WTC11 (cell line): Measurements from ENCODE around the gene LOX. TPM values are rescaled to one million over a fixed set of nuclear protein-coding genes. Genes with fewer than 3 reads are reported as not detected.

Experiments used
- ETV6 ChIP-seq: sonication (generic); formaldehyde crosslinking; IDR thresholded peaks from 2 replicates; pipeline ENCODE4 v1.8.1; 2022; ENCODE audit warnings: mild to moderate bottlenecking, missing genetic modification reagents
- FOXJ3 ChIP-seq: sonication (generic); formaldehyde crosslinking; IDR thresholded peaks from 2 replicates; pipeline ENCODE4 v1.9.0; 2021; ENCODE audit warnings: missing genetic modification reagents, mild to moderate bottlenecking, borderline replicate concordance
- FOXK1 ChIP-seq: sonication (generic); formaldehyde crosslinking; IDR thresholded peaks from 2 replicates; pipeline ENCODE4 v1.8.0; 2022; ENCODE audit warnings: mild to moderate bottlenecking, moderate library complexity, missing genetic modification reagents
- JAZF1 ChIP-seq: fragments of 250-450 bp; sonication (Bioruptor Pico); IDR thresholded peaks from 2 replicates; pipeline ENCODE4 v1.9.0; 2021; ENCODE audit warnings: moderate library complexity, mild to moderate bottlenecking, inconsistent platforms
- MXD4 ChIP-seq: fragments of 250-450 bp; sonication (Bioruptor Pico); IDR thresholded peaks from 2 replicates; pipeline ENCODE4 v1.8.0; 2021; ENCODE audit warnings: mild to moderate bottlenecking, moderate library complexity, borderline replicate concordance
- MYBL2 ChIP-seq: sonication (generic); formaldehyde crosslinking; IDR thresholded peaks from 2 replicates; pipeline ENCODE4 v1.8.1; 2023; ENCODE audit warnings: mild to moderate bottlenecking, moderate library complexity, missing genetic modification reagents
- NFATC4 ChIP-seq: fragments of 250-450 bp; sonication (Bioruptor Pico); IDR thresholded peaks from 2 replicates; pipeline ENCODE4 v1.9.0; 2021; ENCODE audit warnings: mild to moderate bottlenecking
- NR2C2 ChIP-seq: sonication (generic); formaldehyde crosslinking; IDR thresholded peaks from 2 replicates; pipeline ENCODE4 v1.8.0; 2022; ENCODE audit warnings: mild to moderate bottlenecking, missing genetic modification reagents
- NR3C1 ChIP-seq: sonication (generic); formaldehyde crosslinking; conservative IDR thresholded peaks from 2 replicates; pipeline ENCODE4 v1.8.1; 2023; ENCODE audit warnings: low read depth, mild to moderate bottlenecking, missing genetic modification reagents
- RELA ChIP-seq: sonication (generic); formaldehyde crosslinking; IDR thresholded peaks from 2 replicates; pipeline ENCODE4 v1.8.1; 2022; ENCODE audit warnings: missing genetic modification reagents, mild to moderate bottlenecking, borderline replicate concordance
- TEAD1 ChIP-seq: sonication (generic); formaldehyde crosslinking; IDR thresholded peaks from 2 replicates; pipeline ENCODE4 v1.8.0; 2022; ENCODE audit warnings: mild to moderate bottlenecking, missing genetic modification reagents
- ZNF423 ChIP-seq: fragments of 250-450 bp; sonication (Bioruptor Pico); IDR thresholded peaks from 2 replicates; pipeline ENCODE4 v2.1.2; 2022; ENCODE audit warnings: mild to moderate bottlenecking, moderate library complexity
- ZNF671 ChIP-seq: fragments of 250-450 bp; sonication (Bioruptor Pico); IDR thresholded peaks from 2 replicates; pipeline ENCODE4 v1.8.0; 2021; ENCODE audit warnings: mild to moderate bottlenecking
- total RNA-seq: library from RNA; stranded (reverse); gene quantifications from 3 replicates; pipeline ENCODE4 v1.2.3, GENCODE V29; 2021
- TF ChIP-seq, protein P1 (sequence below): sonication (generic); formaldehyde crosslinking; IDR thresholded peaks from 2 replicates; pipeline ENCODE4 v1.8.0; 2022; ENCODE audit warnings: mild to moderate bottlenecking, missing genetic modification reagents
- TF ChIP-seq, protein P2 (sequence below): fragments of 250-450 bp; sonication (Bioruptor Pico); IDR thresholded peaks from 2 replicates; pipeline ENCODE4 v1.9.0; 2021; ENCODE audit warnings: mild to moderate bottlenecking
- TF ChIP-seq, protein P3 (sequence below): sonication (generic); formaldehyde crosslinking; IDR thresholded peaks from 2 replicates; pipeline ENCODE4 v1.8.1; 2023; ENCODE audit warnings: mild to moderate bottlenecking, missing genetic modification reagents, moderate library complexity
- TF ChIP-seq, protein P4 (sequence below): fragments of 250-450 bp; sonication (Bioruptor Pico); IDR thresholded peaks from 2 replicates; pipeline ENCODE4 v1.8.0; 2021; ENCODE audit warnings: mild to moderate bottlenecking
- TF ChIP-seq, protein P5 (sequence below): sonication (generic); formaldehyde crosslinking; IDR thresholded peaks from 2 replicates; pipeline ENCODE4 v1.8.0; 2022; ENCODE audit warnings: mild to moderate bottlenecking, missing genetic modification reagents
- TF ChIP-seq, protein P6 (sequence below): sonication (generic); formaldehyde crosslinking; IDR thresholded peaks from 2 replicates; pipeline ENCODE4 v1.8.1; 2023; ENCODE audit warnings: mild to moderate bottlenecking, missing genetic modification reagents
- TF ChIP-seq, protein P7 (sequence below): sonication (generic); formaldehyde crosslinking; IDR thresholded peaks from 2 replicates; pipeline ENCODE4 v1.8.1; 2023; ENCODE audit warnings: mild to moderate bottlenecking, missing genetic modification reagents, moderate library complexity

The LOX gene
- total RNA-seq, 1 experiment from 2014 or later, result 1.3 TPM

DNA sequence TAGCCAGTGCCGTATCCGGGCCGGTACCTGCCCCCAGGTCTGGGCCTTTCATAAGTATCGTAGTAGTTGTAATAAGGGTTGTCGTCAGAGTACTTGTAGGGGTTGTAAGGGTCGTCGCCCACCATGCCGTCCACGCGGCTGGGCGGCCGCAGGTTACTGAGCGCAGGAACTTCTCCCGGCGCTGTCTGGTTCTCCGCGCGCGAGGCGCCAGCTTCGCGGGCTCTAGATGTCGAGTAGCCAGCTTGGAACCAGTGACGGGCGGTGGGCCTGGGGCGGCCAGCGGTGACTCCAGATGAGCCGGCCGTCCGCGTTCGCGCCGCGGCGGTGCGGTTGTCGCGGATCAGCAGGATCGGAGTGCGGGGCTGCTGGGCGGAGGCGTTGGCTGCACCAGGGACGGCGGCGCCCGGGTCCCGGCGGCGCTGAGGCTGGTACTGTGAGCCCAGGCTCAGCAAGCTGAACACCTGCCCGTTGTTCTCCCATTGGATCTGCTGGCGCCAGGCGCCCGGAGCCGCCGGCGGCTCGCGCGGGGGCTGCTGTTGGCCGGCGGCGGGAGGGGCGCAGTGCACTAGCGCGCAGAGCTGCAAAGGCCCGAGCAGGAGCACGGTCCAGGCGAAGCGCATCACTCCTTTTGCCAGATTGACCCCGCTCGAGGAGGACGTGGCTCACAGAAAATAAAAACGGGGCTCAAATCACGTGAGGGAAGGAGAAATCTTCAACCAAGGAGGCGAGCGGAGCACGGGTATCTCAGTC lies 518 bp downstream of the LOX start (continued):
- TF ChIP-seq MYBL2 (CRISPR knock-in tag), result 0 out of 2 replicates have a peak, but pooled peaks have one; percentile 34
- no peak for TF ChIP-seq NFATC4 (CRISPR knock-in tag)
- TF ChIP-seq RELA (CRISPR knock-in tag), result no peak
- no peak for TF ChIP-seq NR2C2 (CRISPR knock-in tag)
- TF ChIP-seq, protein P1, sequence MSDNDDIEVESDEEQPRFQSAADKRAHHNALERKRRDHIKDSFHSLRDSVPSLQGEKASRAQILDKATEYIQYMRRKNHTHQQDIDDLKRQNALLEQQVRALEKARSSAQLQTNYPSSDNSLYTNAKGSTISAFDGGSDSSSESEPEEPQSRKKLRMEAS, result peak; percentile 59; the same call in 1 of the 2 replicates
- TF ChIP-seq, protein P2, sequence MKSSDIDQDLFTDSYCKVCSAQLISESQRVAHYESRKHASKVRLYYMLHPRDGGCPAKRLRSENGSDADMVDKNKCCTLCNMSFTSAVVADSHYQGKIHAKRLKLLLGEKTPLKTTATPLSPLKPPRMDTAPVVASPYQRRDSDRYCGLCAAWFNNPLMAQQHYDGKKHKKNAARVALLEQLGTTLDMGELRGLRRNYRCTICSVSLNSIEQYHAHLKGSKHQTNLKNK (CRISPR knock-in tag), result no peak
- no peak for TF ChIP-seq TEAD1 (CRISPR knock-in tag)
- TF ChIP-seq, protein P3, sequence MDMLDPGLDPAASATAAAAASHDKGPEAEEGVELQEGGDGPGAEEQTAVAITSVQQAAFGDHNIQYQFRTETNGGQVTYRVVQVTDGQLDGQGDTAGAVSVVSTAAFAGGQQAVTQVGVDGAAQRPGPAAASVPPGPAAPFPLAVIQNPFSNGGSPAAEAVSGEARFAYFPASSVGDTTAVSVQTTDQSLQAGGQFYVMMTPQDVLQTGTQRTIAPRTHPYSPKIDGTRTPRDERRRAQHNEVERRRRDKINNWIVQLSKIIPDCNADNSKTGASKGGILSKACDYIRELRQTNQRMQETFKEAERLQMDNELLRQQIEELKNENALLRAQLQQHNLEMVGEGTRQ (CRISPR knock-in tag), result no peak
- TF ChIP-seq ETV6 (CRISPR knock-in tag), result no peak
- no peak for TF ChIP-seq FOXJ3 (CRISPR knock-in tag)
- TF ChIP-seq, protein P4, sequence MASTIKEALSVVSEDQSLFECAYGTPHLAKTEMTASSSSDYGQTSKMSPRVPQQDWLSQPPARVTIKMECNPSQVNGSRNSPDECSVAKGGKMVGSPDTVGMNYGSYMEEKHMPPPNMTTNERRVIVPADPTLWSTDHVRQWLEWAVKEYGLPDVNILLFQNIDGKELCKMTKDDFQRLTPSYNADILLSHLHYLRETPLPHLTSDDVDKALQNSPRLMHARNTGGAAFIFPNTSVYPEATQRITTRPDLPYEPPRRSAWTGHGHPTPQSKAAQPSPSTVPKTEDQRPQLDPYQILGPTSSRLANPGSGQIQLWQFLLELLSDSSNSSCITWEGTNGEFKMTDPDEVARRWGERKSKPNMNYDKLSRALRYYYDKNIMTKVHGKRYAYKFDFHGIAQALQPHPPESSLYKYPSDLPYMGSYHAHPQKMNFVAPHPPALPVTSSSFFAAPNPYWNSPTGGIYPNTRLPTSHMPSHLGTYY, result no peak
- no peak for TF ChIP-seq NR3C1
- 0 out of 2 replicates have a peak, but pooled peaks have one; percentile 51 for TF ChIP-seq FOXK1 (CRISPR knock-in tag)
- TF ChIP-seq MXD4 (CRISPR knock-in tag), result no peak
- no peak for TF ChIP-seq ZNF423 (CRISPR knock-in tag)
- TF ChIP-seq JAZF1 (CRISPR knock-in tag), result no peak
- TF ChIP-seq, protein P5, sequence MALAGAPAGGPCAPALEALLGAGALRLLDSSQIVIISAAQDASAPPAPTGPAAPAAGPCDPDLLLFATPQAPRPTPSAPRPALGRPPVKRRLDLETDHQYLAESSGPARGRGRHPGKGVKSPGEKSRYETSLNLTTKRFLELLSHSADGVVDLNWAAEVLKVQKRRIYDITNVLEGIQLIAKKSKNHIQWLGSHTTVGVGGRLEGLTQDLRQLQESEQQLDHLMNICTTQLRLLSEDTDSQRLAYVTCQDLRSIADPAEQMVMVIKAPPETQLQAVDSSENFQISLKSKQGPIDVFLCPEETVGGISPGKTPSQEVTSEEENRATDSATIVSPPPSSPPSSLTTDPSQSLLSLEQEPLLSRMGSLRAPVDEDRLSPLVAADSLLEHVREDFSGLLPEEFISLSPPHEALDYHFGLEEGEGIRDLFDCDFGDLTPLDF, result no peak
- TF ChIP-seq, protein P6, sequence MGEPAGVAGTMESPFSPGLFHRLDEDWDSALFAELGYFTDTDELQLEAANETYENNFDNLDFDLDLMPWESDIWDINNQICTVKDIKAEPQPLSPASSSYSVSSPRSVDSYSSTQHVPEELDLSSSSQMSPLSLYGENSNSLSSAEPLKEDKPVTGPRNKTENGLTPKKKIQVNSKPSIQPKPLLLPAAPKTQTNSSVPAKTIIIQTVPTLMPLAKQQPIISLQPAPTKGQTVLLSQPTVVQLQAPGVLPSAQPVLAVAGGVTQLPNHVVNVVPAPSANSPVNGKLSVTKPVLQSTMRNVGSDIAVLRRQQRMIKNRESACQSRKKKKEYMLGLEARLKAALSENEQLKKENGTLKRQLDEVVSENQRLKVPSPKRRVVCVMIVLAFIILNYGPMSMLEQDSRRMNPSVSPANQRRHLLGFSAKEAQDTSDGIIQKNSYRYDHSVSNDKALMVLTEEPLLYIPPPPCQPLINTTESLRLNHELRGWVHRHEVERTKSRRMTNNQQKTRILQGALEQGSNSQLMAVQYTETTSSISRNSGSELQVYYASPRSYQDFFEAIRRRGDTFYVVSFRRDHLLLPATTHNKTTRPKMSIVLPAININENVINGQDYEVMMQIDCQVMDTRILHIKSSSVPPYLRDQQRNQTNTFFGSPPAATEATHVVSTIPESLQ (CRISPR knock-in tag), result no peak
- TF ChIP-seq, protein P7, sequence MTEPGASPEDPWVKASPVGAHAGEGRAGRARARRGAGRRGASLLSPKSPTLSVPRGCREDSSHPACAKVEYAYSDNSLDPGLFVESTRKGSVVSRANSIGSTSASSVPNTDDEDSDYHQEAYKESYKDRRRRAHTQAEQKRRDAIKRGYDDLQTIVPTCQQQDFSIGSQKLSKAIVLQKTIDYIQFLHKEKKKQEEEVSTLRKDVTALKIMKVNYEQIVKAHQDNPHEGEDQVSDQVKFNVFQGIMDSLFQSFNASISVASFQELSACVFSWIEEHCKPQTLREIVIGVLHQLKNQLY (CRISPR knock-in tag), result no peak
- TF ChIP-seq ZNF671, result no peak
- TF ChIP-seq, all 79 proteins: peak for 6
